Left ventricle myocardium inferior (tissue), 1 donor: ENCODE data around the gene SLC2A14. TPM values are rescaled to one million over a fixed set of nuclear protein-coding genes. Genes with fewer than 3 reads are reported as not detected.
"Not testable (repeated sequence)": the region's sequence is repeated elsewhere in the genome, so short reads cannot be mapped to it uniquely, and the experiment has no call there.

Experiments used
- DNase-seq: peaks from one replicate; pipeline ENCODE4 v3.0.0-alpha.2; 2020
- H3K27ac ChIP-seq: fragments of 200-600 bp; replicated peaks from 2 replicates; pipeline ENCODE4 v1.8.0; 2021
- H3K27me3 ChIP-seq: fragments of 200-600 bp; 2 replicates; pipeline ENCODE4 v1.8.0; 2021; ENCODE audit warnings: low read depth
- H3K36me3 ChIP-seq: fragments of 200-600 bp; 2 replicates; pipeline ENCODE4 v1.8.0; 2021
- H3K4me1 ChIP-seq: fragments of 200-600 bp; 2 replicates; pipeline ENCODE4 v1.8.0; 2021
- H3K4me3 ChIP-seq: fragments of 200-600 bp; 2 replicates; pipeline ENCODE4 v1.8.0; 2021; ENCODE audit warnings: mild to moderate bottlenecking, moderate library complexity
- H3K9me3 ChIP-seq: fragments of 200-600 bp; replicated peaks from 2 replicates; pipeline ENCODE4 v1.8.0; 2021
- CTCF ChIP-seq: fragments of 200-600 bp; IDR thresholded peaks from 2 replicates; pipeline ENCODE4 v1.8.0; 2021; ENCODE audit warnings: antibody characterized with exemption, mild to moderate bottlenecking, borderline replicate concordance
- intact Hi-C: fragments of 100-400 bp; cut with micrococcal nuclease; formaldehyde crosslinking; loops from one replicate; pipeline ENCODE4 v1.11.0; 2022
- long read RNA-seq: library from polyadenylated mRNA; unstranded; transcript quantifications from one replicate; pipeline ENCODE4 v2.0.0, GENCODE V29; 2021
- total RNA-seq: library from RNA; stranded (reverse); fragmentation: NEBNext Ultra II Directional; extraction: Animal tissue kit (Norgen Biotek cat#: 25700); gene quantifications from one replicate; pipeline ENCODE4 v1.2.1, GENCODE V29; 2021
- donor health status: DM: no; HTN: yes; CAD: no; lungs with severe emphysema.

SLC2A14 gene
- not detected for total RNA-seq
- long read RNA-seq, result 0 reads

- Histone ChIP-seq H3K36me3 (no peaks in the 10 kb centered on the region), H3K27me3 (peaks cover 46% of the 10 kb centered on the region), H3K27ac (no peak within 1 kb of the TSS), H3K9me3 (no peaks in the 10 kb centered on the region), H3K4me1 (no peaks in the 10 kb centered on the region), H3K4me3 (peak within 1 kb of the TSS; percentile 46)
- no peak for TF ChIP-seq CTCF
- no peak for DNase-seq
- intact Hi-C loops, result no loop called here
These were observed at the start of gene SLC2A14 for GRCh38 chr12:7872566-7873319. Gene SLC2A14 (minus strand): TSS chr12:7872915. CDS start chr12:7869880, 3,035 bp downstream.

- peaks cover 66% of the 10 kb centered on the region for H3K36me3 ChIP-seq
- H3K4me3 ChIP-seq, H3K27me3 ChIP-seq, intact Hi-C loops, H3K4me1 ChIP-seq, H3K9me3 ChIP-seq, DNase-seq, H3K27ac ChIP-seq: not testable (repeated sequence)
These were observed 48.5 kb upstream of the SLC2A14 start for GRCh38 chr12:7921181-7921580.

- peaks cover 43% of the 10 kb centered on the region for H3K36me3 ChIP-seq
- not testable (repeated sequence) for H3K4me3 ChIP-seq, H3K27ac ChIP-seq
These were observed 45.5 kb upstream of the SLC2A14 start for GRCh38 chr12:7918268-7918590.

GRCh38 chr12:7917392-7918267 lies 44.9 kb upstream of the SLC2A14 start:
- no peak for DNase-seq
- Histone ChIP-seq H3K27ac (no peak overlapping the region), H3K27me3 (peaks cover 9% of the 10 kb centered on the region), H3K36me3 (peaks cover 37% of the 10 kb centered on the region), H3K4me1 (no peaks in the 10 kb centered on the region), H3K9me3 (no peaks in the 10 kb centered on the region), H3K4me3 (no peak overlapping the region)
- intact Hi-C loops, result no loop called here
- no peak for TF ChIP-seq CTCF

More at GRCh38 chr12:7918268-7918590, 45.5 kb upstream of the SLC2A14 start:
- H3K27me3 ChIP-seq, H3K4me1 ChIP-seq, intact Hi-C loops, DNase-seq, H3K9me3 ChIP-seq: not testable (repeated sequence)

GRCh38 chr12:7916936-7917335 lies 44.2 kb upstream of the SLC2A14 start:
- no peak for TF ChIP-seq CTCF
- H3K27ac ChIP-seq, result no peak overlapping the region
- H3K9me3 ChIP-seq, result no peaks in the 10 kb centered on the region
- peaks cover 9% of the 10 kb centered on the region for H3K27me3 ChIP-seq
- H3K4me3 ChIP-seq, result no peak overlapping the region
- intact Hi-C loops, result no loop called here
- H3K36me3 ChIP-seq, result peaks cover 30% of the 10 kb centered on the region
- no peaks in the 10 kb centered on the region for H3K4me1 ChIP-seq
- no peak for DNase-seq

- Histone ChIP-seq H3K4me1 (no peaks in the 10 kb centered on the region), H3K4me3 (no peak overlapping the region), H3K36me3 (peaks cover 21% of the 10 kb centered on the region), H3K27me3 (peaks cover 9% of the 10 kb centered on the region), H3K27ac (no peak overlapping the region), H3K9me3 (no peaks in the 10 kb centered on the region)
- no peak for TF ChIP-seq CTCF
- DNase-seq, result no peak
- intact Hi-C loops, result no loop called here
These were observed 43.1 kb upstream of the SLC2A14 start for GRCh38 chr12:7915661-7916403.

GRCh38 chr12:7910106-7910505 lies 37.4 kb upstream of the SLC2A14 start:
- H3K4me1 ChIP-seq, H3K27me3 ChIP-seq, H3K4me3 ChIP-seq, H3K27ac ChIP-seq, H3K36me3 ChIP-seq, intact Hi-C loops, DNase-seq, H3K9me3 ChIP-seq: not testable (repeated sequence)
